ENCODE measurements around the gene PARP12. TPM values are rescaled to one million over a fixed set of nuclear protein-coding genes. Genes with fewer than 3 reads are reported as not detected.

PARP12 gene
- total RNA-seq, 4 donors from 2014 or later, result 37.4 to 46.9 (median 38.9) TPM

GRCh38 chr7:140003913-140004382, 58.8 kb downstream of the PARP12 start:
- Histone ChIP-seq H3K4me3 (replicated peaks in 1 of 3) (no peak overlapping the region), H3K4me1 (no peaks in the 10 kb centered on the region), H3K9me3 (no peaks in the 10 kb centered on the region), H3K36me3 (no peaks in the 10 kb centered on the region), H3K27me3 (no peaks in the 10 kb centered on the region), H3K27ac (no peak overlapping the region)
- TF ChIP-seq, protein P1, sequence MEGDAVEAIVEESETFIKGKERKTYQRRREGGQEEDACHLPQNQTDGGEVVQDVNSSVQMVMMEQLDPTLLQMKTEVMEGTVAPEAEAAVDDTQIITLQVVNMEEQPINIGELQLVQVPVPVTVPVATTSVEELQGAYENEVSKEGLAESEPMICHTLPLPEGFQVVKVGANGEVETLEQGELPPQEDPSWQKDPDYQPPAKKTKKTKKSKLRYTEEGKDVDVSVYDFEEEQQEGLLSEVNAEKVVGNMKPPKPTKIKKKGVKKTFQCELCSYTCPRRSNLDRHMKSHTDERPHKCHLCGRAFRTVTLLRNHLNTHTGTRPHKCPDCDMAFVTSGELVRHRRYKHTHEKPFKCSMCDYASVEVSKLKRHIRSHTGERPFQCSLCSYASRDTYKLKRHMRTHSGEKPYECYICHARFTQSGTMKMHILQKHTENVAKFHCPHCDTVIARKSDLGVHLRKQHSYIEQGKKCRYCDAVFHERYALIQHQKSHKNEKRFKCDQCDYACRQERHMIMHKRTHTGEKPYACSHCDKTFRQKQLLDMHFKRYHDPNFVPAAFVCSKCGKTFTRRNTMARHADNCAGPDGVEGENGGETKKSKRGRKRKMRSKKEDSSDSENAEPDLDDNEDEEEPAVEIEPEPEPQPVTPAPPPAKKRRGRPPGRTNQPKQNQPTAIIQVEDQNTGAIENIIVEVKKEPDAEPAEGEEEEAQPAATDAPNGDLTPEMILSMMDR (IDR thresholded peaks at IDR 0.05), result peak in 3 of 6 experiments; percentile 26 to 49 (median 30)
- TF ChIP-seq POLR2A (IDR thresholded peaks at IDR 0.05), result no peak
- WGBS, 2 donors, result 57 to 62% methylated on average over 9 of the region's 9 CpGs
- DNase-seq, result peak; percentile 8 to 11
- intact Hi-C loops (cut with DNase I), result loop anchor here (5.0 kb wide), 3 partner anchors 227 to 502 kb away; partner anchors contain the start of gene HIPK2

- Histone ChIP-seq H3K36me3 (no peaks in the 10 kb centered on the region), H3K4me1 (no peaks in the 10 kb centered on the region), H3K4me3 (replicated peaks in 1 of 3) (no peak overlapping the region), H3K27me3 (no peaks in the 10 kb centered on the region), H3K9me3 (no peaks in the 10 kb centered on the region), H3K27ac (no peak overlapping the region)
- WGBS, 2 donors, result 96 to 98% methylated on average over 5 to 6 of the region's 6 CpGs
- no peak for DNase-seq
- intact Hi-C loops (cut with DNase I), result loop anchor here (5.0 kb wide), 3 partner anchors 223 to 498 kb away; partner anchors contain the start of gene HIPK2
- TF ChIP-seq, protein P1 (IDR thresholded peaks at IDR 0.05), result no peak
- no peak for TF ChIP-seq POLR2A (IDR thresholded peaks at IDR 0.05)
Measured at GRCh38 chr7:140000666-140001268, 62.0 kb downstream of the PARP12 start.

- H3K4me3 ChIP-seq (replicated peaks in 1 of 3), result no peak overlapping the region
- WGBS, 2 donors, result 88 to 91% methylated on average over 6 of the region's 6 CpGs
- intact Hi-C loops (cut with DNase I), result no loop called here
- no peaks in the 10 kb centered on the region for H3K27me3 ChIP-seq
- H3K36me3 ChIP-seq, result no peaks in the 10 kb centered on the region
- no peaks in the 10 kb centered on the region for H3K9me3 ChIP-seq
- H3K27ac ChIP-seq, result no peak overlapping the region
- H3K4me1 ChIP-seq, result no peaks in the 10 kb centered on the region
- no peak for DNase-seq
- TF ChIP-seq, protein P1 (IDR thresholded peaks at IDR 0.05), result no peak
- TF ChIP-seq POLR2A (IDR thresholded peaks at IDR 0.05), result no peak
Measured at GRCh38 chr7:139999516-139999915, 63.2 kb downstream of the PARP12 start.

DNA sequence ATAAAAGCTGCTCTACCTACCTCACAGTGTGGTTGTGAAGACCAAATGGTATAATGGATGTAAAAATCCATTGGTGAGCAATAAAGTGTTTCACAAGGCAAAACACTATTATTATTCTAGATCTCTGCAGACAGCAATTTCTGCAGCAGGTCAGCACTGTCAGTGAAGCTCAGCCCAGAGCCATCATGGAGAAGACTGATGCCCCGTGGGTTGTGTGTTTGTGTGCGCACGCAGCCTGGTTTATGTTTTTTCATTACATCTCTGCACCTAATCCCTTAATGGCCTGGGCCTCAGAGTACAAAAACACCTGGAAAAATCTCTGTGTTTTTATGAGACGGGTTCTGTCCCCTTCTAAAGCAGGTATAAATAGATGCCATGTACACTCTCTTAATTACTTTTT, 64.2 kb downstream of the PARP12 start:
- Histone ChIP-seq H3K4me3 (replicated peaks in 1 of 3) (no peak overlapping the region), H3K4me1 (no peaks in the 10 kb centered on the region), H3K9me3 (no peaks in the 10 kb centered on the region), H3K27ac (no peak overlapping the region), H3K36me3 (no peaks in the 10 kb centered on the region), H3K27me3 (no peaks in the 10 kb centered on the region)
- intact Hi-C loops (cut with DNase I), result no loop called here
- TF ChIP-seq, protein P1 (IDR thresholded peaks at IDR 0.05), result no peak
- 90 to 97% methylated on average over 4 of the region's 4 CpGs for WGBS, 2 donors
- DNase-seq, result no peak

Measured in thyroid gland (tissue), 4 donors.